ENCODE measurements around the gene MRLN.
"Not testable (repeated sequence)": the region's sequence is repeated elsewhere in the genome, so short reads cannot be mapped to it uniquely, and the experiment has no call there.

- TF ChIP-seq CTCF, POLR2AphosphoS5, EP300 (IDR thresholded peaks at IDR 0.05): not testable (repeated sequence)
Observed at GRCh38 chr10:59785476-59785875, 32.2 kb upstream of the MRLN start.

Measured in gastroesophageal sphincter (tissue), 3 donors.